SKM-1 (cell line): ENCODE data around the gene BUB1B.

Experiments
- DNase-seq: peaks from one replicate; lab custom pipeline; 2025; ENCODE audit not compliant: unreplicated experiment; lab: John Stamatoyannopoulos, UW

The BUB1B gene

DNA sequence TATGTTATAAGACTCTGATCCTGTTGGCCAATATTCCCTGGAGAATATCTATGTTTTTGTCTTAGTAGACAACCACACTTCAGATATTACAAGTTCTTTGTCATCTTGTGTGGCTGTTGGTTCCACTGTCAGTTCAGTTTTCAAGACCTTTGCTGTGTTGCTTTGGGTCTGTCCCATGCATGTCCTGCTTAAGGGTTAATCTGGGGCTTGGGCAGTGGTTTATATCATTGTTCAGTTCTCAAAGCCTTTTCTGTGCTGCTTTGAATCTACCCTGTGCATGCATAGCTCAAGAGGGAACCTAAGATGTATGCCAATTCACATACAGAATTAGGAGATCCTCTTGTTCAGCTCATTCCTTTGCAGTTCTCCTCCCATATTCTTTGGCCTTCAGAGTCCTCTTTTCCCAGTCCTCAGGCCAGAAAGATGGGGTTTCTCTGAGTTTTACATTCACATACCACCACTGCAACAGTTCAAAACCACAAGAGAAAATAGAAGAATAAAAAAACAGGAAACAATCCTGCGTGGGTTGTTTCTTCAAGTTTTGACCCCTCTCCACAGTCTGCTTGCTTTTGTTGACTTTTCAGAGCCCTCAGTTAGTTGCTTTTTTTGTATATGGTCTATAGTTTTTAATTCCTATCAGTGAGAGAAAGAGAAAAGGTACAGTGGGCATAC is 21.6 kb downstream of the BUB1B start:
- DNase-seq: no peak

DNA sequence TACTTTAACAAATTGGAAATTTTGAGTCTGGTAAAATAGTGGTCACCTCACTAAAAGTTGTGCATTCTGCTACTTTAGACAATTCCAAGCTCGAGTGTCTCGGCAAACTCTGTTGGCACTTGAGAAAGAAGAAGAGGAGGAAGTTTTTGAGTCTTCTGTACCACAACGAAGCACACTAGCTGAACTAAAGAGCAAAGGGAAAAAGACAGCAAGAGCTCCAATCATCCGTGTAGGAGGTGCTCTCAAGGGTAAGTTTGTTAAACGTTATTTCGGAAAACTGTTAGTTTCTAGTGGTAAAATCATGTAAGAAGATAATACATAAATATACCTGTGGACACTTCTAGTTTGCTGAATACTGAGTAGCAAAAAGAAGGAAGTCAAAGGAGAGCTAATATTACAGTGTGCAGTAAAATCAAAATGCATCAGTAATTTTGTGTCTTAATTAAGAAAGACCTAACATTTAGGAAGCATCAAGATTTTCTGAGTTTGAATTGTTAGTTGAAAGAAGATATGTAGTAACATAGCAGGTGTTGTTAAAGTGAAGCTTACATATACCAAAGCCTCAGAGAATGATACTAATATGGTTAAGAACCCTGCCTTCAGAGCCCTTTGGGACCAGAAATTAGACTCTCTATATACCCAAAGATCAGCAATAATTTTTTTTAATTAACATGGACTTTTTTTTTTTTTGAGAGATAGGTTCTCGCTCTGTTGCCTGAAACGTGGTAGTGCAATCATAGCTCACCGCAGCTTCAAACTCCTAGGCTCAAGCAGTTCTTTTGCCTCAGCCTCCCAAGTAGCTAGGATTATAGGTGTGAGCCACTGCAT is 23.0 kb downstream of the BUB1B start:
- DNase-seq: no peak

DNA sequence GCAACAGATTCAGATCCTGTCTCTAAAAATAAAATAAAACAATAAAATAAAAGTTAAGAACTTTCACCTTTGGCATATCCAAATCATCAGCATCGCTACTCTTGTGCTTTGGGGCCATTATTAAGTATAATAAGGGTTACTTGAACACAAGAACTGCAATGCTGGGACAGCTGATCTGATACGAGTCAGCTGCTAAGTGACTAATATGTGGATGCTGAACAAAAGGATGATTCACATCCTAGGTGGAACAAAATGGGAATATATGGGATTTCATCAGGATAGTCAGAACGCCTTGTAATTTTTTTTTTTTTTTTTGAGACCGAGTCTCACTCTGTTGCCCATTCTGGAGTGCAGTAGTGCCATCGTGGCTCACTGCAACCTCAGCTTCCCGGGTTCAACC is 29.7 kb downstream of the BUB1B start:
- no peak for DNase-seq

DNA sequence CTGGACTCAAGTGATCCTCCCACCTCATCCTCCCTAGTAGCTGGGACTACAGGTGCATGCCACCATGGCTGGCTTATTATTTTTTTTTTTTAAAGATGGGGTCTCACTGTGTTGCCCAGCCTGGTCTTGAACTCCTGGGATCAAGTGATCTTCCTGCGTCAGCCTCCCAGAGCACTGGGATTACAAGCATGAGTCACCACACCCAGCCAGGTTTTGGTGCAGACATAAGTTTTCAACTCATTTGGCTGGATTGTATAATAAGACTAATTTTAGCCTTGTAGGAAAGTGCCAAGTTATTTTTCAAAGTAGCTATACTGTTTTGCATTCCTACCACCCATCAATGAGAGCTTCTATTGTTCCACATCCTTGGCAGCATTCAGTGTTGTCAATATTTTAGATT is 32.1 kb downstream of the BUB1B start:
- DNase-seq: no peak

DNA sequence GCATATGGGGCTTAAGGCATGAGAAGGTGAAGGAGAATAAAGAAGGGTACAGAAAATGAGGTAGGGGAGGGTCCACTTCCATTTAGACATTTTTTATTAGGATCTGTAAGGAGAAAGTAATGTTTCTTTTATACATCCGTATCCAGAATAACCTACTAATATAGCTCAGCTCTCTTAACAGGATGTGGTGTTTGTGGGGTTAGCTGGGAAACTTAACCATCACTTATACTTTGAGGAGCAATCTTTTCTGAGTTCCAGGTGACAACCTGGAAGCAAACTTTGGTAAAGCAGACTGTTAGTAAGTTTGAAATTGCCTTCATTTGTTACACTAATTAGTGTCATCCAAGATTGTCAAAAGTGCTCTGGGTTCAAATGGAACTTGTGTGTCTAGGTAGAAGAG is 36.6 kb downstream of the BUB1B start:
- no peak for DNase-seq

DNA sequence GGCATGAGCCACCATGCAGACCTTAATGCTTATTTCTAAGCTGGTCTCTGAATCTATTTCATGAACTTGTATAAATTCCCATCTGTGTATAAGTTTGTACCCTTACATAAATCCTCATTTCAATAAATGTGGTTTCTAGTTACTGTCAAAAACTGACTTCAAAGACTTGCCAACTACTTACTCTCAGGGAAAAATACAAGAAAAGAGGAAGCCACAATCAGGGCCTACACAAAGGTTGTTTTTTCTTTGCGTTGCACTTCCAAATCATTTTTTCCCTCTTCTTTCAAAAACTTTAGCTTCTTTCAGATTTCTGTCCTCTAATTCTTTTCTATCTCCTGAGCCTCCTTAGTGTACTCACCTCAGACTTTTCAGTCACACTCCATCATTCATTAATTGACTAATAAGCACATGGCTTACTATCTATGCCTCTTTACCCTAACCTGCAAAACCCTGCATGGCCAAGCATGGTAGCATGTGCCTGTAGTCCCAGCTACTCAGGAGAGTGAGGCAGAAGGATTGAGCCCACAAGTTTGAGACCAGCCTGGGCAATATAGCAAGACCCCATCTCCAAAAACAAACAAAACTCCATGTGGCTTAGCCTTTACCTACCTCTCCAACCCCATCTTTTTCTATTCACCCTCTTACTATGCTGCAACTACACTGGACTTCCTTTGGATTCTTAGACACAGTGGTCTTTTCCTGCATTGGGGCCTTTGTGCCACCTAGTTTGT is 37.7 kb downstream of the BUB1B start:
- DNase-seq: no peak

DNA sequence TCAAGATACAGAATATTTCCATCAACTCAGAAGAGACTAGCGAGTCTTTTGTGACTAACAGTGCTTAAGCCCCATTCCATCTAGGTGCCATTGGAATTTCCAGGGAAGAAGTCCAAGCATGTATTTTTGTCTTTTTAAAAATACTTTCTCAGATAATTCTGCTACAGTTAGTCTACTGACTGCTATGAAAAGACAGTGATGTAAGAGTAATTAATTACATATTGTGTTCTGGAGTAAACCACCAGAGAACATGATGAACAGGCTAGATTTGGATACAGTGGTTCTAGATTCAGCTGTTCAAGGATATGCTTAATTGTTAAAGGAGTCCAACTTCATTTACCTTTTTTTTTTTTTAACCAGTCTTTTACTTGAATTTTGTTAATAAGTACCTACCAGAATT is 43.2 kb downstream of the BUB1B start:
- DNase-seq: no peak

DNA sequence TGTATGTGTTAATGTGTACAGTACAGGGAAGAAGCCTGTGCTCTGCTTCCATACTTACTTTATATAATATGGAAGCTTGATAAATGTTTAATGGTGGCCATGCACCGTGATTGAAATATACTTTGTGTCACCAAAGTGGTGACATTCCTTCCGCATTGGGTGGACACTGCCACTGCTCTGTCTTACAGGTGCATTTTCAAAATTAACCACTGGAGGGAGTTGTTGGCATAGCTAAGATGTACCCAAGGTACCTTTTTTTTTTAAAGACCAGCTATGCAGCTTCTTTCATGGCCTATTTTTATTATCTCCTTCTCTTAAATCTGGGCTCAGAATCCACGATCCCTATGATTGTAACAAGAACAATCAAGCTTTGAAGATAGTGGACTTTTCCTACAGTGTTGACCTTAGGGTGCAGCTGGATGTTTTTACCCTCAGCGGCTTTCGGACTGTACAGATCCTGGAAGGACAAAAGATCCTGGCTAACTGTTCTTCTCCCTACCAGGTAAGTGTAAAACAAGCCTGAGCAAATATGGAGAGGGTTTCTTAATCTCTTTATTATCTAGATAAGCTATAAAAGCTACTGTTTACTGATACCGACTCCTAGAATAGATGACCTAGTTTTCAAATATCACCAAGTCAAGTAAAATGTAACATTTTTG is 56.4 kb downstream of the BUB1B start:
- DNase-seq: peak; percentile 57

DNA sequence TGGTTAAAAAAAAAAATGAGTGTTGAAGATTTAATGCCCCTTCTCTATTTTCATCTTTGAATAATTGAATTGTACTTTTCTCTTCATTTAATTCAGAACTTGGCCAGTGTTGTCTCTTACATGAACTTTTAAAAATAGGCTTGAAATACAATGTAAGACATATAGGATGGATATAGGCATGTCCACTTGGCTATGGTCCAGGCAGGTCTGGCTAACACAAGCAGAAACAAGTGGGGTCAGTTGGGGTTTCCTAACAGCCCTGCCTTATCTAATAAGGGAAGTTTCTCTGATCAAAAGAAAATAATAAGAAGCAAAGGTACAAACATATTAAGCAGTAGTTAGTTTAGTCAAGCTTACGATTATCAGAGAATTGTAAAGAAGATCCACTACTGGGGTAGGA is 58.9 kb downstream of the BUB1B start:
- no peak for DNase-seq

DNA sequence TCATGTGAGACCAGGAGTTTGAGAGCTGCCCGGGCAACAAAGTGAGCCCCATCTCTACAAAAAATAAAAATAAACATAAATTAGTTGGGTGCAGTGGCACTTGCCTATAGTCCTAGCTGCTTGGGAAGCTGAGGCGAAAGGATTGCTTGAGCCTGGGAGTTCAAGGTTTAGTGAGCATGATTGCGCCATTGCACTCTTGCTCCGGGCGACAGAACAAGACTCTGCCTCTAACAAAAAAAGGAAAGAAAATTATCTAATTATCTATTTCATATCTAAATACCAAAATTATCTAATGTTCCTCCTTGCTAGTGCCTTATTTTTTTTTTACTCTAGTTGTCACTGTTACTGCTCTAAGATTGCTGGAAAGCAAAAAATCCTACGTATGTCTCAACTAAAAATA is 61.3 kb downstream of the BUB1B start:
- DNase-seq: no peak

DNA sequence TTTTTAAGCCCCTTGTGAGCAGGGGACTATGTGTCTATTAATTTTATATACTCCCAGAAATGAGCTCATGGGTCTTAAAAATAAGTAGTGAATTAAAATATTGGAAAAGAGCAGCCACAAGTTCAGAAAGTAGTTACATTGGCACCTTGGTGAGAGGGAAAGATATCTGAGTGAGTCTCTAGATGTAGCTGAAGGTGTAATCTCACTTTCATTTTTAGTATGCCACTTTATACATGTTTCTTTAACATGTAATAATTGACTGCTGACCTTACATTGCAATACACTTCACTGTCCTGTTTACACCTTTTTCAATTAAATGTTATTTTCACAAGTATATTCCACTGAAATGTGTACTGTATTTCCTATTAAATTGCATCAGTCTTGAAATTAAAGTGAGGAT is 65.9 kb downstream of the BUB1B start:
- DNase-seq: no peak

DNA sequence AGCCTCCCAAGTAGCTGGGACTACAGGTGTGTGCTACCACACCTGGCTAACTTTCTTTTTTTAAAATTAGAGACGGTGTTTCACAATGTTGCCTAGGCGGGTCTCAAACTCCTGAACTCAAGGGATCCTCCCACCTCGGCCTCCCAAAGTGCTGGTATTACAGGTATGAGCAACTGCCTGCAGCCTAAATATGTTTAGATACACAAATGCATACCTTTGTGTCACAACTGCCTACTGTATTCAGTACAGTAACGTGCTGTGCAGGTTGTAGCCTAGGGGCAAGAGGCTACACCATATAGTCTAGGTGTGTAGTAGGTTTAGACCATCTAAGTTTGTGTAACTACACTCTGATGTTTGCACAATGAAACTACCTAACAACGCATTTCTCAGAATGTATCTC is 68.4 kb downstream of the BUB1B start:
- no peak for DNase-seq

DNA sequence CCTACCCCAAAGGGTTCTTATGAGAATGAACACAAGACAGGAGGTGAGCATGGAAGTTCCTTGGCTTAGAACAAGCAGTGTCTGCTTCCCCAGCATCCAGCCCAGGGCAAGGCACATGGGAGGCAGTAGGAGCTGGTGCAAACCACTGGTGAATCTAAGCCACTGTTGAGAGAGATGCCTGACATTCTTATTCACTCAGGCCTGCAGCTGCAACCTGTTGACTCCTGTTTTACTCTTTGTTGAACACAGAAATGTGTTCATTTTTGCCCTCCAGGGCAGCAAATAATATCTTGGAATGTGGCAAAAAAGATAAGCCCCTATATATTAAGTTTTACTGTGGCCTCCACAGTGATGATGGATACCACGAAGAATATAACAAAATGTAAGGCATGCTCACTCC is 69.1 kb downstream of the BUB1B start:
- DNase-seq: no peak

DNA sequence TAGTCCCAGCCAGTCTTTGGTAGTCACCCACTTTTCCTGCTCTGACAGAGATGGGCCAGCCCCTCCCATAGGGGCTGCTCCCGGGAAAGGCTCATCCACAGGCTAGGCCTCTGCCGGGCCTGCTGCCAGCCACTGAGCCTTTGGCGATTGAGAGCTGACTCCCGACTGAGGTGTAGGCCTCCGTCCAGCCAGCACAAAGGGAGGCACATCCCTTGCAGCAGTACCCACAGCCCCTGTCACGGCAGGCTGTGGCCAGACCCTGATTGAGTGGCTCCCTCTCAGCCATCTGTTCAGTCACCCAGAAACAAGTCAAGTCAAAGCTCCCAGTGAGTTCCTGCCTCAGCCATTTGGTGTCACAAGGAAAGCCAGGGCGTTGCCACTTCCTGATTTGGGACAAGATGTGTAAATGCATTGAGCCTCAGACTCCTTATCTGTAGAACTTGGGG is 71.8 kb downstream of the BUB1B start:
- DNase-seq: no peak

DNA sequence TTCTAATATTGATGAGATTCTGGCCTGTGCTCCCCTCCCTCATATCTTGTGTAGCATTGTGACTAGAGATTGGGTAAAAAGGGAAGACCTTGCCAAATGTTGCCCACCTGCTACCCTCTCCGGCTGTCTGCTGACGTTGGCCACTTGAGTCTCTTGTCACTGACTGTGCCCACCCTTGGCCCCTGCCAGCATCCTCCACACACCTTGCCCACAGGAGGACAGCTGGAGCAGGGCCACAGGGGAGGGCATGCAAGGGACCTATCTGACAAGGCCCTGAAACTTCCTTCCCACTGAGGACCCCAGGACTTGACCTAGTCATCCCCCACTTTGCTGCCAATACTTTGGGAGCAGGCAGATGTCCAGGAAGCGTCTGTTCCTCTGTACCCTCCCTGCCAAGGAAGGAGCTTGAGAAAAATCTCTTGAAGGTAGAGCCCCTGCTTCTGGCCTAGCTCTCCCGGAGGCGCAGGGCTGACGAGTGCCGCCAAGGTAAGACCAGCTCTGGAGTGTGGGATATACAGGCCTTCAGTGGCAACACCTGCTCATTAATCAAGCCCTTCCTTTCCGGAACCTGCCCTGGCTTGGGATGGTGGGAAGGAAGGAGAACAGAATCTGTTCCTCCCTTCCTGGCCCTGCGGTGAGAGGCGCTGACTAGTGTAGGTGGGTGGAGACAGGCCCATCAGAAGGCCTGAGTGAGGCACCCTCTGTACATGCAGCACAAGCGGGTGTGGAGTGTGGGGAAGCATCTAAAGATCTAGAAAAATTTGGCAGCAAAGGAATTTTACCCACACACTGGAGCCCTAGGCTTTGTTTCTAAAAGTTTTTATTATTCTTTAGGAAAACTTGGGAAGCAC is 73.1 kb downstream of the BUB1B start:
- DNase-seq: no peak

DNA sequence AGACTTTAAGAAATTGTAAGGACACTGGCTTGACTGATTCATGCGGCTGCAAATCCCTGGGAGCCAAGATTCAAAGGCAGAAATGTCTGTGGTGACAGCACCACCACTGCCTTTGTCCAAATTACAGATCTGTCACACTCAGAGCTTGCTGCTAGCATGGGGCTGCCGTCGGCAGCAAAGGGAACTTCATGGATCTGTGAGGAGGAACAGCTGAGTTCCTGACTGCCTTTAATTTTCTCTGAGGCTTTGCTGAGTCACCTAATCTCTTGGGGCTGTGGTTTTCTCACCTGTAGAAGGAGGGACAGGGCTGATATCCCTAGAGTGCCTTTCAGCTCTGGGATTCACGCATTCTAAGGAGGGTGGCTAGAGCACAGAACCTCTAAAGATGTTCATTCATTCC is 73.9 kb downstream of the BUB1B start:
- DNase-seq: no peak

DNA sequence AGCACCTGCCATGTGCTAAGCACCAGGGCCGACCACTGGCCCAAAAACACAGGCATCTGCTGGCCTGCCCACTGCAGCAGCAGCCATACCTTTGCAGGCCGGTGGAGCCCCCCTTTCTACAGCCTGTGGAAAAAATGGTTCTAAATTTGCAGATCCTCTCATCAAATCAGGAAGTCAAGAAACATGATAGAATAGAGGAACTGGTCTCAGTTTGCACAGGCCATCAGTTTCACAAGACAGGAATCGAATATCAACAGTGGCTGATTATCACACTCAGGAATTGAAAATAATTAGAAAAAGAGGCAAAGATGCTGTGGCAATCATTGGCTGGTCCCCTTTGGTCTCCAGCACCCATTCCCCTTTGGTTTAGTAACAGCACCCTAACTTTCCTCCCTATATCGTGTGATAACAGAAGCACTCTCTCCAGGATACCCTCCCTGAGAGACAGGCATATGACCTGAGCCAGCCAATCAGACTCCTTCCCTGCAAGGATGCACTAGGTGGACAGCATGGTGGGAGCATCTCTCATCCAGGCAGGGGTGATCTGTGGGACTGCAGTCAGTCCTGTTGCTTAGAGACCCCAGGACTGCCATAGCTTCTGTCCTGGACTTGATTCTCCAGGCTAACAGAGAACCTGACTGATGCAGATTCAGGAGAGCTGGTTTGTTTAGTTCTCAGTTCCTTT is 74.5 kb downstream of the BUB1B start:
- peak; percentile 65 for DNase-seq

DNA sequence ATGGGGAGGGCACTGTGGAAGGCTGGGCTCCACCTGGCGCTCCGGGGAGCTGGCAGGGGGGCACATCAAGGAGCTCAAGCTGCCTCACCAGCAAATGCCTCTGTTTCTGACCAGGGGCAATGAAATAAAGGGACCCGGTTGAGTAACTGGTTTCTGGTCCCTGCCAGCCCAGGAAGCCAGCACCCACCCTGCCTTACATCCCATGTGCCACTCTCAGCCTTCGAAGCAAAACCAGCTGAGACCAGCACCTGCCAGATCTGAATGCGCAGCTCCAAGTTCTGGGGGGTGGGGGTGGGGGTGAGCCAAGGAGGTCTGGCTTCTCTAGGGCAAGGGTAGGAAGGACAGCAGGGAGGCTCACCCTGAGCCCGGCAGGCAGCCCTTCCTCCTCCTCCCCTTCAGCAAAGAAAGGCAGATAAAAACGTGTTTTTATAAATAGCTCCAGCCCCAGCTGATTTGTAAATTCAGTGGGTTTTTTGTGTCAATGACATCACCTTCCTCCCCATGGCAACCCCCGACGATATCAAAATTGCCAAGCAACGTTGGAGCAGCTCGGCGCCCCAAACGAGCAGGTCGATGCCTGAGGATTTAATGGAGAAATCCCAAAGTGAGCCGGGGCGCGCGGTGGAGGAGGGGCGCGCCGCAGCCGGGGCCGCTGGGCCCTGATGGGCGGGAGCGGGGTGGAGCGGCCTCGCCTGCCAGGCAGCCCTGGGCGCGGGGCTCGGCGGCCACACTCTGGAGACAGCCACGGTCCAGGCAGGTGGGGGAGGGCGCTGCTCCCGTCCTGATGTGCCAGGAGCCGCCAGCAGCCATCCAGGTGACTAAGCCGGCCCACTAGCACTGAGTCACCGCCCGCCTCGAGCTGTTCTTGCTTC is 77.9 kb downstream of the BUB1B start, which contains the start of gene PAK6:
PAK6 (plus strand) TSS at position 532 of the 872 bp plus-strand sequence. CDS start 25,723 bp downstream, outside the sequence.
- DNase-seq: no peak

DNA sequence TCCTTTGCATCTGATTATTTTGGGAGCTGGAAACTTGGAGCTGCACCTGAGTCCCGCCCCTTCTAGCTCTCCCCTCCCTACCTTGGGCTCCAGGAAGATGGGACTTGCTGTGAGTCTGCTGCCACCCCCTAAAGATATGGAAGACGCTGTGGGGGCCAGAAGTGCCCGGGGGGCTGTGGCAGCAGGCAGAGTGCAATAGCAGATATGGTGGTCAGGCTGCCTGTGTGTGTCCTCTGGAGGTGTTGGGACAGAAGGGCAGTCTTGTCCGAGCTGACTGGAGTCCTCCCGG is 78.5 kb downstream of the BUB1B start:
- no peak for DNase-seq
